HepG2 (cell line): Measurements from ENCODE around the gene FBXW8. TPM values are rescaled to one million over a fixed set of nuclear protein-coding genes. Genes with fewer than 3 reads are reported as not detected.

Source experiments
- ATAC-seq: fragments of 200-7000 bp; cut with Tn5 transposase; 3 replicates; pipeline ENCODE4 v1.9.1; 2020; ENCODE audit warnings: mild to moderate bottlenecking, moderate library complexity
- BruUV-seq: library from RNA; stranded (reverse); fragments of 400-500 nt; replicated peaks from 2 replicates; lab custom pipeline; 2021; lab: Mats Ljungman, UMichigan
- CTCF ChIA-PET: fragments of 300-600 bp; formaldehyde crosslinking; extraction: SDS; loops from one replicate; lab custom pipeline; 2021; ENCODE audit warnings: low total read pairs, inconsistent platforms, low intra/inter-chr PET ratio; lab: Yijun Ruan, JAX
- POLR2A ChIA-PET: fragments of 350-600 bp; sonication (Branson Sonifier 250); formaldehyde crosslinking; loops from one replicate; lab custom pipeline; 2020; ENCODE audit warnings: antibody characterized with exemption, inconsistent platforms; lab: Yijun Ruan, JAX
- DNase-seq: peaks from one replicate; pipeline ENCODE4 v3.0.0-alpha.2; 2015; ENCODE audit warnings: low spot score
- FAIRE-seq: peaks from 3 replicates; lab custom pipeline; 2011; peaks lifted over from hg19 to GRCh38; lab: Jason Lieb, UNC
- H2AFZ ChIP-seq: one replicate; pipeline ENCODE4 v1.6.1; 2011; ENCODE audit warnings: low read length, inconsistent platforms
- H3K27ac ChIP-seq: fragments of 300-600 bp; 3 replicates; pipeline ENCODE4 v1.8.0; 2011; ENCODE audit warnings: mixed run types, mild to moderate bottlenecking, mixed read lengths, low read length, inconsistent platforms; ENCODE audit not compliant: insufficient read depth; ENCODE audit errors: extremely low read length
- H3K27me3 ChIP-seq, 2 experiments: fragments of 200-600 bp in 1 of 2; 2 replicates in 1 of 2; 3 replicates in 1 of 2; pipeline versions ENCODE4 v1.6.0 to v1.8.0; 2011; ENCODE audit warnings: low read length in 2 of 2, mild to moderate bottlenecking in 2 of 2, moderate library complexity in 2 of 2, inconsistent platforms in 1 of 2; ENCODE audit not compliant: insufficient read depth in 2 of 2, control insufficient read depth in 1 of 2
- H3K36me3 ChIP-seq, 2 experiments: fragments of 200-600 bp in 1 of 2; replicated peaks in 1 of 2; 2 replicates in 1 of 2; 3 replicates in 1 of 2; pipeline versions ENCODE4 v1.5.1 to v1.8.0; 2011; ENCODE audit warnings: low read length in 2 of 2, inconsistent platforms in 1 of 2; ENCODE audit not compliant: insufficient read depth in 2 of 2, control insufficient read depth in 1 of 2
- H3K4me1 ChIP-seq: 2 replicates; pipeline ENCODE4 v1.5.1; 2012; ENCODE audit warnings: low read length, inconsistent platforms; ENCODE audit not compliant: insufficient read depth
- H3K4me2 ChIP-seq: 2 replicates; pipeline ENCODE4 v1.6.0; 2011; ENCODE audit warnings: low read depth, low read length, inconsistent platforms
- H3K4me3 ChIP-seq, 3 experiments: fragments of 200-600 bp in 1 of 3; sonication (generic), shearing (Covaris generic) in 1 of 3; replicated peaks in 1 of 3; 2 replicates each; pipeline ENCODE4 v1.5.1; 2011 to 2016; ENCODE audit warnings: low read length in 3 of 3, inconsistent platforms in 2 of 3, low read depth in 2 of 3, mild to moderate bottlenecking in 2 of 3, control low read depth in 1 of 3, mixed read lengths in 1 of 3; ENCODE audit not compliant: insufficient read depth in 1 of 3
- H3K79me2 ChIP-seq: one replicate; pipeline ENCODE4 v1.6.1; 2011; ENCODE audit warnings: low read length, inconsistent platforms; ENCODE audit not compliant: insufficient read depth
- H3K9ac ChIP-seq: 2 replicates; pipeline ENCODE4 v1.6.0; 2011; ENCODE audit warnings: mild to moderate bottlenecking, low read depth, low read length, inconsistent platforms; ENCODE audit not compliant: insufficient read depth
- H3K9me3 ChIP-seq: 2 replicates; pipeline ENCODE4 v1.5.1; 2012; ENCODE audit warnings: mild to moderate bottlenecking, low read length
- H4K20me1 ChIP-seq: 2 replicates; pipeline ENCODE4 v1.6.0; 2011; ENCODE audit warnings: inconsistent platforms, mild to moderate bottlenecking, low read length, moderate library complexity; ENCODE audit not compliant: insufficient read depth
- GFI1 ChIP-seq: sonication (generic); formaldehyde crosslinking; IDR thresholded peaks from 2 replicates; pipeline ENCODE4 v1.5.0; 2020; ENCODE audit warnings: missing genetic modification reagents, mild to moderate bottlenecking, borderline replicate concordance
- KAT8 ChIP-seq: IDR thresholded peaks from 2 replicates; pipeline ENCODE4 v1.6.1; 2016; ENCODE audit warnings: missing genetic modification reagents, missing compliant biosample characterization
- MAX ChIP-seq: IDR thresholded peaks from 2 replicates; pipeline ENCODE4 v1.6.1; 2012; ENCODE audit warnings: inconsistent platforms
- NKX3-1 ChIP-seq: sonication (generic); formaldehyde crosslinking; IDR thresholded peaks from 2 replicates; pipeline ENCODE4 v1.5.0; 2020; ENCODE audit warnings: missing genetic modification reagents
- RFX3 ChIP-seq: IDR thresholded peaks from 2 replicates; pipeline ENCODE4 v1.6.1; 2016; ENCODE audit warnings: missing biosample characterization, missing genetic modification reagents
- SIN3B ChIP-seq: fragments of 150-350 bp; IDR thresholded peaks from 2 replicates; pipeline ENCODE4 v1.6.1; 2014; ENCODE audit warnings: low read length
- THAP11 ChIP-seq: IDR thresholded peaks from 2 replicates; pipeline ENCODE4 v1.6.1; 2016; ENCODE audit warnings: missing biosample characterization, missing genetic modification reagents
- ZBTB33 ChIP-seq: sonication (generic); formaldehyde crosslinking; IDR thresholded peaks from 2 replicates; pipeline ENCODE4 v1.4.0; 2020; ENCODE audit warnings: missing genetic modification reagents
- ZNF354B ChIP-seq: sonication (generic); formaldehyde crosslinking; IDR thresholded peaks from 2 replicates; pipeline ENCODE4 v1.8.0; 2022; ENCODE audit warnings: mild to moderate bottlenecking, missing genetic modification reagents
- ZNF383 ChIP-seq: sonication (generic); formaldehyde crosslinking; IDR thresholded peaks from 2 replicates; pipeline ENCODE4 v1.4.0; 2020; ENCODE audit warnings: missing genetic modification reagents, mild to moderate bottlenecking, borderline replicate concordance
- ZNF432 ChIP-seq: sonication (generic); formaldehyde crosslinking; IDR thresholded peaks from 2 replicates; pipeline ENCODE4 v1.5.0; 2020; ENCODE audit warnings: missing genetic modification reagents, mild to moderate bottlenecking, borderline replicate concordance
- ZNF563 ChIP-seq: sonication (generic); formaldehyde crosslinking; IDR thresholded peaks from 2 replicates; pipeline ENCODE4 v1.8.0; 2022; ENCODE audit warnings: mild to moderate bottlenecking, moderate library complexity, missing genetic modification reagents
- ZNF569 ChIP-seq: sonication (generic); formaldehyde crosslinking; IDR thresholded peaks from 2 replicates; pipeline ENCODE4 v1.5.0; 2020; ENCODE audit warnings: mild to moderate bottlenecking, missing genetic modification reagents, moderate library complexity, borderline replicate concordance
- ZNF577 ChIP-seq: sonication (generic); formaldehyde crosslinking; IDR thresholded peaks from 2 replicates; pipeline ENCODE4 v1.4.0; 2020; ENCODE audit warnings: mild to moderate bottlenecking, low read depth, missing genetic modification reagents, borderline replicate concordance
- ZSCAN29 ChIP-seq: sonication (generic); formaldehyde crosslinking; conservative IDR thresholded peaks from 2 replicates; pipeline ENCODE4 v1.4.0; 2020; ENCODE audit warnings: mild to moderate bottlenecking, missing genetic modification reagents
- WGBS: methylation state at CpG from one replicate; pipeline ENCODE4 v1.1.6; 2017; ENCODE audit warnings: low lambda C conversion rate; 5-methylcytosine and 5-hydroxymethylcytosine counted together
- in situ Hi-C: cut with HindIII; loops from 2 replicates; pipeline ENCODE4 v1.10.0; 2017; ENCODE audit warnings: low pct_unique_long_range_greater_than_20kb; ENCODE audit not compliant: extremely low pct_ligation_motif_present
- intact Hi-C: fragments of 100-400 bp; cut with micrococcal nuclease; formaldehyde crosslinking; loops from one replicate; pipeline ENCODE4 v1.10.0; 2022; ENCODE audit not compliant: unreplicated experiment
- polyA plus RNA-seq, 8 experiments: library from polyadenylated mRNA; depleted of rRNA in 3 of 8; stranded (reverse) in 7 of 8; unstranded in 1 of 8; fragments of >200 nt; fragmentation: Illumina TruSeq in 4 of 8; extraction: Trizol in 4 of 8; gene quantifications; 2 replicates each; pipeline versions ENCODE4 v1.2.1 to v1.2.3, GENCODE V29; 2011 to 2016; ENCODE audit warnings: low read depth in 4 of 8, missing spikeins in 1 of 8, mixed read lengths in 1 of 8; ENCODE audit not compliant: insufficient read depth in 1 of 8
- total RNA-seq, 5 experiments: library from RNA; depleted of rRNA; stranded (reverse); fragments of >200 nt; fragmentation: Illumina TruSeq; extraction: Trizol; gene quantifications; 2 replicates each; pipeline ENCODE4 v1.2.3, GENCODE V29; 2016; ENCODE audit warnings: low read depth in 1 of 5

Gene FBXW8
- total and polyA plus RNA-seq, 2 of the 13 experiments (the other 11 are each of a cell fraction or from before 2014, with no cell fraction given), result 5.1 to 5.9 TPM

- H4K20me1 ChIP-seq, result peaks cover 6% of the 10 kb centered on the region; the same call in 1 of the 2 replicates
- BruUV-seq, result no TSS peak
- TF ChIP-seq ZNF354B (no peak), SIN3B (no peak), THAP11 (CRISPR knock-in tag) (no peak), NKX3-1 (CRISPR knock-in tag) (no peak), RFX3 (no peak), GFI1 (CRISPR knock-in tag) (no peak), MAX (no peak), ZSCAN29 (no peak), ZNF563 (CRISPR knock-in tag) (no peak), ZNF569 (CRISPR knock-in tag) (no peak), KAT8 (CRISPR knock-in tag) (no peak), ZNF432 (CRISPR knock-in tag) (no peak), ZNF577 (CRISPR knock-in tag) (no peak), ZNF383 (CRISPR knock-in tag) (no peak), ZBTB33 (CRISPR knock-in tag) (no peak)
- CTCF ChIA-PET, result no interaction called here
- peaks cover 16% of the 10 kb centered on the region for H3K79me2 ChIP-seq
- no peak overlapping the region for H3K9ac ChIP-seq
- no peaks in the 10 kb centered on the region for H3K4me1 ChIP-seq
- no peak for ATAC-seq
- WGBS, result 95% methylated on average over 10 of the region's 10 CpGs
- no peaks in the 10 kb centered on the region for H3K9me3 ChIP-seq
- H3K4me3 ChIP-seq, result no peak overlapping the region
- H3K27me3 ChIP-seq, result no peaks in the 10 kb centered on the region
- POLR2A ChIA-PET, result no interaction called here
- intact Hi-C loops (loop anchor here (2.0 kb wide), 1 partner anchor 18 kb away; no protein-coding TSS in a partner anchor), in situ Hi-C loops (no loop called here)
- FAIRE-seq, result no peak
- H2AFZ ChIP-seq, result no peak overlapping the region
- H3K36me3 ChIP-seq, result peaks cover 39 to 76% of the 10 kb centered on the region in 2 experiments
- no peak overlapping the region for H3K27ac ChIP-seq
- DNase-seq, result no peak
- no peak overlapping the region for H3K4me2 ChIP-seq
Measured at GRCh38 chr12:117067016-117067415, 156.3 kb downstream of the FBXW8 start.
